D721Med (cell line): Measurements from ENCODE around the gene ACADL.

ENCODE experiments used
- DNase-seq: peaks from one replicate; pipeline ENCODE4 v3.0.0; 2011; ENCODE audit warnings: low spot score; ENCODE audit not compliant: insufficient read length
- FAIRE-seq: peaks from 2 replicates; lab custom pipeline; 2011; peaks lifted over from hg19 to GRCh38; lab: Jason Lieb, UNC
- TF ChIP-seq, protein P1 (sequence below): IDR thresholded peaks from 2 replicates; pipeline ENCODE4 v1.5.1; 2012; ENCODE audit warnings: mild to moderate bottlenecking, control low read depth; ENCODE audit not compliant: insufficient read depth; ENCODE audit errors: missing control alignments

ACADL gene

DNA sequence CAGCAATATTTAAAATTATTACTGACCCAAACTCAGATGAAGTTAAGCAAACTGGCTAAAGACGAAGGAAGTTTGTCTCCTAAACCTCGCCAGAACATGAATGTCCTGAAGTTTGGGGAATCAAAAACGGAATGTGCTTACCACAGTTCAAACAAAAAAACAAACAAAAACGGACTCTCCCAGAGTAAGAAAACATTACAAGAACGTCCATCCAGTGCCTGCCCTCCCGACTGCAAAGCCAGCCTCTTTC is 55.1 kb downstream of the ACADL start:
- FAIRE-seq, result peak; percentile 41
- DNase-seq, result no peak
- TF ChIP-seq, protein P1, sequence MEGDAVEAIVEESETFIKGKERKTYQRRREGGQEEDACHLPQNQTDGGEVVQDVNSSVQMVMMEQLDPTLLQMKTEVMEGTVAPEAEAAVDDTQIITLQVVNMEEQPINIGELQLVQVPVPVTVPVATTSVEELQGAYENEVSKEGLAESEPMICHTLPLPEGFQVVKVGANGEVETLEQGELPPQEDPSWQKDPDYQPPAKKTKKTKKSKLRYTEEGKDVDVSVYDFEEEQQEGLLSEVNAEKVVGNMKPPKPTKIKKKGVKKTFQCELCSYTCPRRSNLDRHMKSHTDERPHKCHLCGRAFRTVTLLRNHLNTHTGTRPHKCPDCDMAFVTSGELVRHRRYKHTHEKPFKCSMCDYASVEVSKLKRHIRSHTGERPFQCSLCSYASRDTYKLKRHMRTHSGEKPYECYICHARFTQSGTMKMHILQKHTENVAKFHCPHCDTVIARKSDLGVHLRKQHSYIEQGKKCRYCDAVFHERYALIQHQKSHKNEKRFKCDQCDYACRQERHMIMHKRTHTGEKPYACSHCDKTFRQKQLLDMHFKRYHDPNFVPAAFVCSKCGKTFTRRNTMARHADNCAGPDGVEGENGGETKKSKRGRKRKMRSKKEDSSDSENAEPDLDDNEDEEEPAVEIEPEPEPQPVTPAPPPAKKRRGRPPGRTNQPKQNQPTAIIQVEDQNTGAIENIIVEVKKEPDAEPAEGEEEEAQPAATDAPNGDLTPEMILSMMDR, result no peak

- DNase-seq (no peak), FAIRE-seq (peak; percentile 44)
- TF ChIP-seq, protein P1, result no peak
These were observed 55.6 kb downstream of the ACADL start for GRCh38 chr2:210169516-210170195.

DNA sequence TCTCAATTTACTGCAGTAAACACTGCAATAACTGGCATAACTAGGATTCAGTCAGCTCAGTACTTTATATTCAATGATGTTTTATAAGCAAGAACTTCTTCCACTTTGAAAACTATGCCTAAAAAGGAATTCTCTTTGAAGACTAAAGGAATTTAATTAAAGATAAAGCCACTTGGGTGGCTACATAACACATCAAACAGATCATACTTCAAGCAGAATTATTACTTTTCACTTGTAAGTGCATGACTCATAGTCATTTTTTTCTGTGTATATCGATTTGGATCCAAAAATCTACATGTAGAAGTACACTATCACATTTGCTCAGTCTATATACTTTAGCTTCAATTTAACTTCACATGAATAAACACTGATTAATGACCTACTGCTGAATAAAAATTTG is 58.0 kb downstream of the ACADL start:
- FAIRE-seq (peak; percentile 46), DNase-seq (no peak)

GRCh38 chr2:210162466-210163124 is 62.7 kb downstream of the ACADL start:
- DNase-seq (no peak), FAIRE-seq (no peak)
- TF ChIP-seq, protein P1, result no peak

More for the DNA sequence above, 58.0 kb downstream of the ACADL start:
- TF ChIP-seq, protein P1, result no peak

DNA sequence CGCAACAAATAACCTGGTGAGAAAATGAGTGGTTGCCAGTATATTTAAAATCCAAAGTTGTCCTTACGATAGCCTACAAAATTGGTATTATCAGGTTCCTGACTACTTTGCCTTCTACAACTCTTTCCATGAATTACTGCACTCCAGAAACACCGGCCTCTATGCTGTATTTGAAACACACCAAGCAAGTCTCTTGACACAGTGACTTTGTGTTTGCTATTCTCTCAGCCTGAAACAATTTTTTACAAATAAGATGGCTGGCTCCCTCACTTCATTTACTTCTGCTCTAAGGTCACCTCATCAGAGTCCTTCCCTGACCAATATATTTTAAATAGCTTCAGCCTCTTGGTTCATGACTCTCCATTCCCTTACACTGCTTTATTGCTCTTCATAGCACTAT is 66.2 kb downstream of the ACADL start:
- DNase-seq, result no peak
- TF ChIP-seq, protein P1, result no peak
- no peak for FAIRE-seq

DNA sequence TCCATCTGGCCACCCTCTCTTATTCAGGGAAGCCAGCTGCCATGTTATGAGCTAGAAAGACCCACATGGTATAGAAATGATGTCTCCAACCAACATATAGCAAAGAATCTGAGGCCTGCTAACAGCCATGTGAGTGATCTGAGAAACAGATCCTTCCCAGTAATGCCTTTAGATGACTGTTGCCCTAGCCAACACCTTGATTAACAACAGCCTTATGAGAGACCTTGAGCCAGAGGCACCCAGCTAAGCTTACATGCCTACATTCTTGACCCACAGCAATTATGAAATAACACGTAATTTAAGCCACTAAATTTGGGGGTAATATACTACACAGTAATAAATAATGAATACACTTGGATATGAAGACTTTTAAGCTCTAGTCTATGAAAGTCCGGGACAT is 67.0 kb downstream of the ACADL start:
- TF ChIP-seq, protein P1, result no peak
- FAIRE-seq (peak; percentile 56), DNase-seq (no peak)

DNA sequence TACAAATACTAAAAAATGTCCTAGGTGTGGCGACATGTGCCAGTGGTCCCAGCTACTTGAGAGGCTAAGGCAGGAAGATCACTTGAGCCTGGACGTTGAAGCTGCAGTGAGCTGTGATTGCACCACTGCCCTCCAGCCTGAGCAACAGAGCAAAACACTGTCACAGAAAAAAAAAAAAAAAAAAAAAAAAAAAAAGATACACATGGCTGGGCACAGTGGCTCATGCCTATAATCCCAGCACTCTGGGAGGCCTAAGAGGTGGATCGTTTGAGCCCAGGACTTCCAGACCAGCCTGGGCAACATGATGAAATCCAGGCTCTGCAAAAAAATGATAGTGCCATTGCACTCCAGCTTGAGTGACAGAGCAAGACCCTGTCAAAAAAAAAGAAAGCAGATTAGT is 67.7 kb downstream of the ACADL start:
- no peak for FAIRE-seq
- TF ChIP-seq, protein P1, result no peak
- DNase-seq, result no peak
